Astrocyte of the spinal cord (primary cell): ENCODE data around the gene STK35.
"Not testable (repeated sequence)": the region's sequence is repeated elsewhere in the genome, so short reads cannot be mapped to it uniquely, and the experiment has no call there.

Source experiments
- DNase-seq: peaks from one replicate; pipeline ENCODE4 v3.0.0; 2011; ENCODE audit warnings: low read depth, low spot score
- H3K4me3 ChIP-seq: 2 replicates; pipeline ENCODE4 v1.5.1; 2011; ENCODE audit warnings: low read depth, mild to moderate bottlenecking, low read length, moderate library complexity
- CTCF ChIP-seq: IDR thresholded peaks from 2 replicates; pipeline ENCODE4 v1.5.1; 2012; ENCODE audit warnings: low read depth, mild to moderate bottlenecking, low read length, inconsistent platforms
- in situ Hi-C: cut with HindIII; loops from 2 replicates; pipeline ENCODE4 v1.10.0; 2017; ENCODE audit warnings: low sequenced_read_pairs

Gene STK35

GRCh38 chr20:2168946-2169345, 67.3 kb downstream of the STK35 start:
- H3K4me3 ChIP-seq = no peak overlapping the region
- in situ Hi-C loops = no loop called here
- TF ChIP-seq CTCF = no peak
- no peak for DNase-seq

- TF ChIP-seq CTCF = no peak
- in situ Hi-C loops = no loop called here
- no peak for DNase-seq
- no peak overlapping the region for H3K4me3 ChIP-seq
Measured at GRCh38 chr20:2169456-2170088, 67.9 kb downstream of the STK35 start.

DNA sequence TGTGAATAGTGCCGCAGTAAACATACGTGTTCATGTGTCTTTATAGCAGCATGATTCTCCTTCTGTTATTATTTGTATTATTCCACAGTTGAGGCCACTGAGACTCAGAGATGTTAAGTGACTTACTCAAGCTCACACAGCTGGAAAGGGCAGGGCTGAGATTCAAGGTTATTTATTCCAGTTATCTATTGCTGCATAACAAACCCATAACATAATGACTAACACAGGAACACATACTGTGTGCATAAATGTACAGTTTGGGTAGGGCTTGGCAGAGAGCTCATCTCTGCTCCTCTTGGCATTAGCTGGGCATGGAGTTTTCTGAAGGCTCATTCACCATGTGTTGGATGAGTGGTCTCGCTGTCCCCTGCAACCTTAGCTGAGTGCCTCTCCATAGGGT, 68.8 kb downstream of the STK35 start:
- in situ Hi-C loops = no loop called here
- DNase-seq = no peak
- no peak for TF ChIP-seq CTCF
- H3K4me3 ChIP-seq = no peak overlapping the region

DNA sequence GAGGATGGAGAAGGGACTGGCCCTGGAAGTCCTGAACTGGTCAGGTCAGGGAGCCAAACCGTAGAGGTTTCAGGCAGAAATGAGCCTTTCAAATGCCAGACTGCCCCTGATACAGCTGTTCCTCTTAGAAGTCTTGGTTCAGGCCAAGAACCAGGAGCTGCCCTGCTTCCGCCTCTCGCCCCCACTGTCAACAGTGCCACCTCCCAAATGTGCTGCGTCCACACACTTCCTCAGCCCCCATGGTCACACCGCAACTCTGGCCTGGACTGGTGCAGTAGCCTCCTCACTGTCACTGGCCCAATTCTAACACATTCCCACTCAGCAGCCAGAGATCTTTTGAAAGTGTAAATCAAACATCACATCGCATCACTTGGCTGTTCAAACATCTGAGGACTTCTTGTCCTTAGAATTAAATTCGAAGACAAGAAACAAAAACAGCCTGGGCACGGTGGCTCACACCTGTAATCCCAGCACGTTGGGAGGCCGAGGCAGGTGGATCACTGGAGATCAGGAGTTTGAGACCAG, 69.7 kb downstream of the STK35 start:
- H3K4me3 ChIP-seq = no peak overlapping the region
- in situ Hi-C loops = no loop called here
- DNase-seq = no peak
- TF ChIP-seq CTCF = no peak

- H3K4me3 ChIP-seq, in situ Hi-C loops, DNase-seq: not testable (repeated sequence)
Measured at GRCh38 chr20:2171840-2172239, 70.2 kb downstream of the STK35 start.

GRCh38 chr20:2172305-2173175, 70.9 kb downstream of the STK35 start:
- peak; percentile 91 for TF ChIP-seq CTCF
- in situ Hi-C loops = no loop called here
- no peak overlapping the region for H3K4me3 ChIP-seq
- DNase-seq = peak; percentile 48

DNA sequence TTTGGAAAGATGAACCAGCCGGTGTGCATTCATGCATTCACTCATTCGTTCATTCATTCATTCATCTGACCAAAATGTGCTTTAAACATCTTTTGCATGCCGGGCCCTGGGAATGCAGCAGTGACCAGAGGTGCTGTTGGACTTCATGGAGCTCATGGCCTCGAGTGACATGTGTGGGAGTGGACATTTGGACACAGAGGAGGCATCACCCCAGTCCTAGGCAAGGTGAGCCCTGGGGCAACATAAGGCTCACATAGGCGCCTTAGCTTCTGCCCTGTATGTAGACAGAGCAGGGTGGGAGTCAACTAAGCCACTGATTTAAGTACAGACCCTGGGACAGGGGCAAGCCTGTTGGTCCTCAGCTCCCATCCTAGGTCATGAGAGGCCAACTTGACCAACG, 71.6 kb downstream of the STK35 start:
- no peak for DNase-seq
- no peak for TF ChIP-seq CTCF
- H3K4me3 ChIP-seq = no peak overlapping the region
- in situ Hi-C loops = no loop called here
